H1 (cell line): ENCODE data around the gene CENPX. TPM values are rescaled to one million over a fixed set of nuclear protein-coding genes. Genes with fewer than 3 reads are reported as not detected.

Experiments
- CTCF ChIA-PET: fragments of 300-600 bp; sonication (Branson Sonifier 250); formaldehyde crosslinking; loops from one replicate; lab custom pipeline; 2021; ENCODE audit not compliant: partially characterized antibody; lab: Charles Lee
- POLR2A ChIA-PET: fragments of 300-600 bp; sonication (Branson Sonifier 250); formaldehyde crosslinking; loops from one replicate; lab custom pipeline; 2021; ENCODE audit warnings: inconsistent platforms; ENCODE audit not compliant: partially characterized antibody; lab: Charles Lee
- DNase-seq, 2 experiments: peaks; one replicate each; pipeline versions ENCODE4 v3.0.0 to v3.0.0-alpha.2; 2010 to 2022; ENCODE audit warnings: low spot score in 2 of 2, low read depth in 1 of 2, mixed read lengths in 1 of 2
- FAIRE-seq: peaks from 2 replicates; lab custom pipeline; 2011; peaks lifted over from hg19 to GRCh38; lab: Jason Lieb, UNC
- H2AFZ ChIP-seq: 2 replicates; pipeline ENCODE4 v1.8.1; 2012; ENCODE audit warnings: low read length, inconsistent platforms
- H2AK5ac ChIP-seq: 2 replicates; pipeline ENCODE4 v1.6.1; 2013; ENCODE audit warnings: low read depth, low read length
- H2BK120ac ChIP-seq: replicated peaks from 2 replicates; pipeline ENCODE3; 2013; ENCODE audit warnings: low read depth, low read length, inconsistent platforms
- H2BK12ac ChIP-seq: 2 replicates; pipeline ENCODE4 v1.6.1; 2013; ENCODE audit warnings: low read depth, low read length
- H2BK15ac ChIP-seq: 2 replicates; pipeline ENCODE4 v1.6.1; 2013; ENCODE audit warnings: low read length
- H2BK20ac ChIP-seq: 2 replicates; pipeline ENCODE4 v1.6.1; 2013; ENCODE audit warnings: low read length
- H2BK5ac ChIP-seq: 2 replicates; pipeline ENCODE4 v1.6.1; 2013; ENCODE audit warnings: low read depth, low read length
- H3K14ac ChIP-seq: 2 replicates; pipeline ENCODE4 v1.6.1; 2013; ENCODE audit warnings: inconsistent platforms; ENCODE audit not compliant: insufficient read length
- H3K18ac ChIP-seq: 2 replicates; pipeline ENCODE4 v1.6.1; 2013; ENCODE audit warnings: low read length; ENCODE audit errors: extremely low read depth
- H3K23ac ChIP-seq: 2 replicates; pipeline ENCODE4 v1.6.1; 2013; ENCODE audit warnings: inconsistent platforms; ENCODE audit not compliant: insufficient read length
- H3K23me2 ChIP-seq: 2 replicates; pipeline ENCODE4 v1.6.1; 2013; ENCODE audit warnings: low read depth, low read length
- H3K27ac ChIP-seq: 2 replicates; pipeline ENCODE4 v1.6.1; 2011; ENCODE audit warnings: low read depth, low read length, inconsistent platforms
- H3K27me3 ChIP-seq, 4 experiments: replicated peaks in 1 of 4; 1 replicate in 1 of 4; 2 replicates in 3 of 4; pipeline versions ENCODE4 v1.6.1 to v1.8.1; 2011 to 2013; ENCODE audit warnings: low read length in 3 of 4, mild to moderate bottlenecking in 3 of 4, inconsistent platforms in 2 of 4, mixed read lengths in 2 of 4, moderate library complexity in 1 of 4; ENCODE audit not compliant: control insufficient read depth in 3 of 4, insufficient read depth in 3 of 4; ENCODE audit errors: extremely low read depth in 1 of 4
- H3K36me3 ChIP-seq, 4 experiments: 2 replicates each; pipeline versions ENCODE4 v1.6.1 to v1.8.1; 2011 to 2013; ENCODE audit warnings: mild to moderate bottlenecking in 4 of 4, low read length in 3 of 4, moderate library complexity in 2 of 4, control low read depth in 1 of 4, inconsistent platforms in 1 of 4; ENCODE audit not compliant: insufficient read depth in 4 of 4, control insufficient read depth in 2 of 4
- H3K4ac ChIP-seq: replicated peaks from 2 replicates; pipeline ENCODE3; 2013; ENCODE audit warnings: low read length, low read depth, mixed read lengths, inconsistent platforms; ENCODE audit not compliant: insufficient read length
- H3K4me1 ChIP-seq, 4 experiments: replicated peaks in 1 of 4; 1 replicate in 1 of 4; 2 replicates in 3 of 4; pipeline versions ENCODE4 v1.6.1 to v1.8.1; 2011 to 2013; ENCODE audit warnings: low read length in 3 of 4, inconsistent platforms in 2 of 4, mixed read lengths in 1 of 4; ENCODE audit not compliant: insufficient read depth in 4 of 4, control insufficient read depth in 3 of 4
- H3K4me2 ChIP-seq, 2 experiments: 2 replicates each; pipeline versions ENCODE4 v1.6.1 to v1.8.1; 2011 to 2013; ENCODE audit warnings: low read depth in 2 of 2, low read length in 2 of 2, control low read depth in 1 of 2, inconsistent platforms in 1 of 2, mild to moderate bottlenecking in 1 of 2; ENCODE audit not compliant: insufficient read depth in 1 of 2
- H3K4me3 ChIP-seq, 4 experiments: fragments of 200-600, 300-600 bp in 1 of 4; sonication (generic), shearing (Covaris generic), sonication (Bioruptor Twin) in 1 of 4; 2 replicates each; pipeline versions ENCODE4 v1.5.1 to v1.8.1; 2011 to 2016; ENCODE audit warnings: low read length in 4 of 4, low read depth in 3 of 4, control low read depth in 2 of 4, inconsistent platforms in 2 of 4, mild to moderate bottlenecking in 2 of 4, mixed read lengths in 1 of 4, moderate library complexity in 1 of 4; ENCODE audit not compliant: insufficient read depth in 2 of 4; ENCODE audit errors: extremely low read depth in 1 of 4
- H3K56ac ChIP-seq: replicated peaks from 2 replicates; pipeline ENCODE3; 2013; ENCODE audit warnings: low read depth, mild to moderate bottlenecking, mixed read lengths, low read length, inconsistent platforms; ENCODE audit not compliant: insufficient read length
- H3K79me1 ChIP-seq: 2 replicates; pipeline ENCODE4 v1.6.1; 2013; ENCODE audit warnings: low read depth, low read length, control low read depth
- H3K79me2 ChIP-seq, 2 experiments: 2 replicates each; pipeline versions ENCODE4 v1.6.1 to v1.8.1; 2012 to 2013; ENCODE audit warnings: low read length in 2 of 2, mild to moderate bottlenecking in 2 of 2, inconsistent platforms in 1 of 2; ENCODE audit not compliant: insufficient read depth in 2 of 2, control insufficient read depth in 1 of 2
- H3K9ac ChIP-seq, 4 experiments: replicated peaks in 1 of 4; 1 replicate in 1 of 4; 2 replicates in 3 of 4; pipeline versions ENCODE4 v1.6.1 to v1.8.1; 2011 to 2013; ENCODE audit warnings: low read depth in 3 of 4, low read length in 3 of 4, control low read depth in 2 of 4, mild to moderate bottlenecking in 2 of 4, moderate library complexity in 2 of 4, inconsistent platforms in 1 of 4; ENCODE audit errors: extremely low read depth in 1 of 4
- H3K9me3 ChIP-seq, 2 experiments: 2 replicates each; pipeline versions ENCODE4 v1.6.1 to v1.8.1; 2012 to 2013; ENCODE audit warnings: mild to moderate bottlenecking in 2 of 2, moderate library complexity in 2 of 2, control low read depth in 1 of 2, inconsistent platforms in 1 of 2, low read depth in 1 of 2, low read length in 1 of 2, mixed read lengths in 1 of 2; ENCODE audit not compliant: insufficient read depth in 2 of 2
- H4K20me1 ChIP-seq, 2 experiments: replicated peaks in 1 of 2; 2 replicates each; pipeline versions ENCODE3 to v1.8.1; 2011 to 2013; ENCODE audit warnings: inconsistent platforms in 2 of 2, low read length in 2 of 2, mild to moderate bottlenecking in 1 of 2; ENCODE audit not compliant: insufficient read depth in 2 of 2, control insufficient read depth in 1 of 2
- H4K5ac ChIP-seq: 2 replicates; pipeline ENCODE4 v1.6.1; 2013; ENCODE audit warnings: low read length, low read depth, mixed read lengths, inconsistent platforms; ENCODE audit not compliant: insufficient read length
- H4K8ac ChIP-seq: 2 replicates; pipeline ENCODE4 v1.8.0; 2013; ENCODE audit warnings: mild to moderate bottlenecking, moderate library complexity, low read length, inconsistent platforms; ENCODE audit not compliant: insufficient read depth; ENCODE audit errors: extremely low read depth
- H4K91ac ChIP-seq: replicated peaks from 2 replicates; pipeline ENCODE3; 2013; ENCODE audit warnings: low read length, mixed read lengths, inconsistent platforms; ENCODE audit not compliant: insufficient read length
- ATF3 ChIP-seq: IDR thresholded peaks from 2 replicates; pipeline ENCODE4 v1.6.1; 2011; ENCODE audit warnings: low read depth, mild to moderate bottlenecking, low read length; ENCODE audit not compliant: insufficient read depth
- BACH1 ChIP-seq: IDR thresholded peaks from 2 replicates; pipeline ENCODE4 v1.6.1; 2012; ENCODE audit warnings: low read length, improper control_type of control experiment
- CEBPB ChIP-seq: IDR thresholded peaks from 2 replicates; pipeline ENCODE4 v1.6.1; 2012; ENCODE audit warnings: low read depth, low read length
- CHD1 ChIP-seq: IDR thresholded peaks from 2 replicates; pipeline ENCODE4 v1.6.1; 2012; ENCODE audit warnings: low read depth, low read length, improper control_type of control experiment
- KDM4A ChIP-seq: IDR thresholded peaks from one replicate; pipeline ENCODE4 v1.7.1; 2012; ENCODE audit warnings: low read depth, mild to moderate bottlenecking, moderate library complexity, low read length, inconsistent platforms; ENCODE audit not compliant: severe bottlenecking
- RNF2 ChIP-seq: fragments of 200-900, 300-1000 bp; sonication (generic); IDR thresholded peaks from 2 replicates; pipeline ENCODE4 v1.7.1; 2016; ENCODE audit warnings: borderline replicate concordance, low read depth, mild to moderate bottlenecking, antibody characterized with exemption, low read length; ENCODE audit not compliant: poor library complexity, severe bottlenecking; ENCODE audit errors: missing control alignments
- RXRA ChIP-seq: IDR thresholded peaks from 2 replicates; pipeline ENCODE4 v1.6.1; 2011; ENCODE audit warnings: low read depth, mild to moderate bottlenecking, low read length, moderate library complexity; ENCODE audit not compliant: insufficient read depth
- SUZ12 ChIP-seq: fragments of 200-600 bp; sonication (generic); IDR thresholded peaks from 2 replicates; pipeline ENCODE4 v1.6.1; 2012; ENCODE audit warnings: mild to moderate bottlenecking, inconsistent platforms, low read length, moderate library complexity, mixed read lengths
- WGBS, 2 experiments: shearing (Covaris generic) in 1 of 2; methylation state at CpG; one replicate each; pipeline versions ENCODE4 v1.1.6 to v1.1.7; 2013 to 2015; ENCODE audit warnings: low lambda C conversion rate in 2 of 2, mixed read lengths in 2 of 2, inconsistent platforms in 1 of 2, low coverage in 1 of 2, missing lambda C conversion rate in 1 of 2; ENCODE audit not compliant: insufficient replicate concordance in 2 of 2, insufficient coverage in 1 of 2, insufficient read length in 1 of 2; ENCODE audit errors: extremely low coverage in 1 of 2, missing lambda C conversion rate in 1 of 2; 5-methylcytosine and 5-hydroxymethylcytosine counted together
- polyA plus RNA-seq, 7 experiments: library from polyadenylated mRNA; depleted of rRNA in 3 of 7; stranded (reverse) in 5 of 7; unstranded in 2 of 7; fragments of >200 nt in 5 of 7; fragments of 200-250 nt in 2 of 7; gene quantifications; 1 replicate in 5 of 7; 2 replicates in 1 of 7; 4 replicates in 1 of 7; pipeline versions ENCODE4 v1.2.1 to v1.2.3, GENCODE V29; 2011 to 2013; ENCODE audit warnings: missing spikeins in 2 of 7, mixed read lengths in 2 of 7
- total RNA-seq: library from RNA; stranded (reverse); fragmentation: NEBNext Ultra II Directional; extraction: Animal tissue kit (Norgen Biotek cat#: 25700); gene quantifications from 2 replicates; pipeline ENCODE4 v1.2.1, GENCODE V29; 2021

CENPX gene
- total and polyA plus RNA-seq, 2 of the 8 experiments (the other 6 are each of a cell fraction or from before 2014, with no cell fraction given): 116 to 122 TPM

- Histone ChIP-seq H4K5ac (no peak overlapping the region), H4K8ac (no peak overlapping the region)
Measured at GRCh38 chr17:81998691-81999438, 23.8 kb downstream of the CENPX start.

More at GRCh38 chr17:81998691-81999438, 23.8 kb downstream of the CENPX start:
- H3K27me3 ChIP-seq: no peaks in the 10 kb centered on the region
- no peak overlapping the region for H4K91ac ChIP-seq
- H2BK12ac ChIP-seq: no peak overlapping the region
- CTCF ChIA-PET: no interaction called here
- no peak overlapping the region for H3K4me3 ChIP-seq
- peaks cover 0 to 5% (median 3%) of the 10 kb centered on the region in 4 experiments; a peak in 5 of 7 replicates for H3K4me1 ChIP-seq
- H2BK120ac ChIP-seq: no peak overlapping the region
- peaks cover 3% of the 10 kb centered on the region; the same call in 1 of the 2 replicates for H3K79me1 ChIP-seq
- H3K23me2 ChIP-seq: no peaks in the 10 kb centered on the region
- no peak for DNase-seq
- no peaks in the 10 kb centered on the region for H3K9me3 ChIP-seq
- 97% methylated on average over 13 of the region's 14 CpGs; no CpG with 5 or more reads in 1 of the 2 experiments for WGBS, 2 experiments
- H3K23ac ChIP-seq: no peak overlapping the region
- H2AFZ ChIP-seq: no peak overlapping the region
- no peaks in the 10 kb centered on the region for H3K36me3 ChIP-seq
- no peak overlapping the region for H3K56ac ChIP-seq
- TF ChIP-seq CHD1 (no peak), CEBPB (no peak), KDM4A (no peak), RXRA (no peak), SUZ12 (no peak), BACH1 (no peak), RNF2 (no peak), ATF3 (no peak)
- POLR2A ChIA-PET: interaction anchor here (1.7 kb wide), 1 partner anchor 16 kb away, joined by 4 read pairs; no protein-coding TSS in a partner anchor
- no peaks in the 10 kb centered on the region for H3K79me2 ChIP-seq
- no peak overlapping the region for H2BK20ac ChIP-seq
- H3K27ac ChIP-seq: no peak overlapping the region
- no peak overlapping the region for H2AK5ac ChIP-seq
- H3K18ac ChIP-seq: no peak overlapping the region
- no peak for FAIRE-seq
- peaks cover 0 to 7% of the 10 kb centered on the region in 2 experiments for H4K20me1 ChIP-seq
- H2BK5ac ChIP-seq: no peak overlapping the region
- no peak overlapping the region for H3K4ac ChIP-seq
- no peak overlapping the region for H3K4me2 ChIP-seq
- H3K9ac ChIP-seq: no peak overlapping the region
- no peak overlapping the region for H2BK15ac ChIP-seq
- H3K14ac ChIP-seq: no peak overlapping the region
